GM12874 (cell line): ENCODE measurements around the gene SLMAP.

Experiments used
- CTCF ChIP-seq: IDR thresholded peaks from 2 replicates; pipeline ENCODE4 v1.5.1; 2011; ENCODE audit warnings: low read depth, mild to moderate bottlenecking, control low read depth, low read length, moderate library complexity; ENCODE audit not compliant: insufficient read depth

The SLMAP gene

GRCh38 chr3:57917601-57918000, 161.5 kb downstream of the SLMAP start:
- no peak for TF ChIP-seq CTCF

GRCh38 chr3:57918123-57918837, 162.2 kb downstream of the SLMAP start:
- TF ChIP-seq CTCF = no peak

- no peak for TF ChIP-seq CTCF
These were observed 163.9 kb downstream of the SLMAP start for GRCh38 chr3:57919987-57920386.

GRCh38 chr3:57923101-57923500, 167.0 kb downstream of the SLMAP start:
- TF ChIP-seq CTCF = no peak

- no peak for TF ChIP-seq CTCF
These were observed 167.6 kb downstream of the SLMAP start for GRCh38 chr3:57923752-57924151.

- no peak for TF ChIP-seq CTCF
These were observed 171.1 kb downstream of the SLMAP start for GRCh38 chr3:57927166-57927565.

GRCh38 chr3:57927916-57928315, 171.8 kb downstream of the SLMAP start:
- TF ChIP-seq CTCF = no peak
